Measurements from ENCODE around the gene TUBGCP3.
"Not testable (repeated sequence)": the region's sequence is repeated elsewhere in the genome, so short reads cannot be mapped to it uniquely, and the experiment has no call there.

The TUBGCP3 gene, protein sequence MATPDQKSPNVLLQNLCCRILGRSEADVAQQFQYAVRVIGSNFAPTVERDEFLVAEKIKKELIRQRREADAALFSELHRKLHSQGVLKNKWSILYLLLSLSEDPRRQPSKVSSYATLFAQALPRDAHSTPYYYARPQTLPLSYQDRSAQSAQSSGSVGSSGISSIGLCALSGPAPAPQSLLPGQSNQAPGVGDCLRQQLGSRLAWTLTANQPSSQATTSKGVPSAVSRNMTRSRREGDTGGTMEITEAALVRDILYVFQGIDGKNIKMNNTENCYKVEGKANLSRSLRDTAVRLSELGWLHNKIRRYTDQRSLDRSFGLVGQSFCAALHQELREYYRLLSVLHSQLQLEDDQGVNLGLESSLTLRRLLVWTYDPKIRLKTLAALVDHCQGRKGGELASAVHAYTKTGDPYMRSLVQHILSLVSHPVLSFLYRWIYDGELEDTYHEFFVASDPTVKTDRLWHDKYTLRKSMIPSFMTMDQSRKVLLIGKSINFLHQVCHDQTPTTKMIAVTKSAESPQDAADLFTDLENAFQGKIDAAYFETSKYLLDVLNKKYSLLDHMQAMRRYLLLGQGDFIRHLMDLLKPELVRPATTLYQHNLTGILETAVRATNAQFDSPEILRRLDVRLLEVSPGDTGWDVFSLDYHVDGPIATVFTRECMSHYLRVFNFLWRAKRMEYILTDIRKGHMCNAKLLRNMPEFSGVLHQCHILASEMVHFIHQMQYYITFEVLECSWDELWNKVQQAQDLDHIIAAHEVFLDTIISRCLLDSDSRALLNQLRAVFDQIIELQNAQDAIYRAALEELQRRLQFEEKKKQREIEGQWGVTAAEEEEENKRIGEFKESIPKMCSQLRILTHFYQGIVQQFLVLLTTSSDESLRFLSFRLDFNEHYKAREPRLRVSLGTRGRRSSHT

GRCh38 chr13:112587764-112588489 is at the start of gene TUBGCP3:
TSS of gene TUBGCP3 (minus strand) at chr13:112588153. CDS start at chr13:112587980, 173 bp downstream.
- peak within 1 kb of the TSS; percentile 98 to 100 for H3K4me3 ChIP-seq (replicated peaks in 1 of 2; ENCODE audit: low read depth in 2 of 2, low read length in 2 of 2)
- TF ChIP-seq, protein P1, sequence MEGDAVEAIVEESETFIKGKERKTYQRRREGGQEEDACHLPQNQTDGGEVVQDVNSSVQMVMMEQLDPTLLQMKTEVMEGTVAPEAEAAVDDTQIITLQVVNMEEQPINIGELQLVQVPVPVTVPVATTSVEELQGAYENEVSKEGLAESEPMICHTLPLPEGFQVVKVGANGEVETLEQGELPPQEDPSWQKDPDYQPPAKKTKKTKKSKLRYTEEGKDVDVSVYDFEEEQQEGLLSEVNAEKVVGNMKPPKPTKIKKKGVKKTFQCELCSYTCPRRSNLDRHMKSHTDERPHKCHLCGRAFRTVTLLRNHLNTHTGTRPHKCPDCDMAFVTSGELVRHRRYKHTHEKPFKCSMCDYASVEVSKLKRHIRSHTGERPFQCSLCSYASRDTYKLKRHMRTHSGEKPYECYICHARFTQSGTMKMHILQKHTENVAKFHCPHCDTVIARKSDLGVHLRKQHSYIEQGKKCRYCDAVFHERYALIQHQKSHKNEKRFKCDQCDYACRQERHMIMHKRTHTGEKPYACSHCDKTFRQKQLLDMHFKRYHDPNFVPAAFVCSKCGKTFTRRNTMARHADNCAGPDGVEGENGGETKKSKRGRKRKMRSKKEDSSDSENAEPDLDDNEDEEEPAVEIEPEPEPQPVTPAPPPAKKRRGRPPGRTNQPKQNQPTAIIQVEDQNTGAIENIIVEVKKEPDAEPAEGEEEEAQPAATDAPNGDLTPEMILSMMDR (IDR thresholded peaks at IDR 0.05; ENCODE audit: low read depth, low read length): no peak
- DNase-seq (ENCODE audit: low read depth in 2 of 2): peak; percentile 82 to 86

DNA sequence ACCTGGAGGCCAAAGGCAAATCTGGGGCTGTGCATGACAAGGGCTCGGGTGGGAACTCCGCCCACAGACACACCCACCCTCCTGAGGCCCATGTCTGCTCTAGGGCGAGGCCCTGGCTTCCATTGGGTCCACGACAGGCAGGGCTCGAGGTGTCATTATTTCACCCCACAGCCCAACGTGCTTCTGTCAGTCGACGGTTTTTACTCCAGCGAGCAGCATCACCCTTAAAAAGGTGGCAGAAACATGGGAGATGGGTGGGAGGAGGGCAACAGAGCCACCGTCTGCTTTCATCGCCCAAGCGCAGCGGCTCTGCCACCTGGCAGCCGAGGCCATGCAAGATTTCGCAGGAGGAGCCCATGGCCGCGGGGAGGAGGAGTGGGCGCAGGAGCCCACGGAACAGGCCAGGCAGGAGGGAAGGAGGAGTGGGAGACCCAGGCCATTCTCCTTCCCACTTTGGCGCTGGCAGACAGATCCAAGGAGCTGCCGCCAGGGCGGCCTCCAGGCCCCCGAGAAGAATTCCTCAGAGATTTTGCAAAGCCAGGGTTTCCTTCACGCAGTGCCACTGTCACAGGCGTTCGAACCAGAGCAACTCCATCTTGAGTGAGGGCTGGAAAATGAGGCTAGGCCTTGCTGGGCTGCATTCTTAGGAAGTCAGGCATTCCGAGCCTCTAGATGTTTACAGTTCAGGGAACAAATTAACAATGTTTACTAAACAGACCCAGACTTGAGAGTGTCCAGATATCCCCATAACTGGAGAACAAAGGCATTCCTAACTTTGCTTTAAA is 49.3 kb upstream of the TUBGCP3 start:
- no peak overlapping the region for H3K4me3 ChIP-seq (replicated peaks in 1 of 2; ENCODE audit: low read depth in 2 of 2, low read length in 2 of 2)
- DNase-seq (ENCODE audit: low read depth in 2 of 2): no peak

GRCh38 chr13:112636401-112636975 is 48.5 kb upstream of the TUBGCP3 start:
- TF ChIP-seq, protein P1 (IDR thresholded peaks at IDR 0.05; ENCODE audit: low read depth, low read length): no peak
- no peak overlapping the region for H3K4me3 ChIP-seq (replicated peaks in 1 of 2; ENCODE audit: low read depth in 2 of 2, low read length in 2 of 2)
- no peak for DNase-seq (ENCODE audit: low read depth in 2 of 2)

More for the DNA sequence above, 49.3 kb upstream of the TUBGCP3 start:
- TF ChIP-seq, protein P1 (IDR thresholded peaks at IDR 0.05; ENCODE audit: low read depth, low read length): no peak

GRCh38 chr13:112635323-112635722 is 47.4 kb upstream of the TUBGCP3 start:
- no peak overlapping the region for H3K4me3 ChIP-seq (replicated peaks in 1 of 2; ENCODE audit: low read depth in 2 of 2, low read length in 2 of 2)
- TF ChIP-seq, protein P1 (IDR thresholded peaks at IDR 0.05; ENCODE audit: low read depth, low read length): no peak
- DNase-seq (ENCODE audit: low read depth in 2 of 2): no peak

DNA sequence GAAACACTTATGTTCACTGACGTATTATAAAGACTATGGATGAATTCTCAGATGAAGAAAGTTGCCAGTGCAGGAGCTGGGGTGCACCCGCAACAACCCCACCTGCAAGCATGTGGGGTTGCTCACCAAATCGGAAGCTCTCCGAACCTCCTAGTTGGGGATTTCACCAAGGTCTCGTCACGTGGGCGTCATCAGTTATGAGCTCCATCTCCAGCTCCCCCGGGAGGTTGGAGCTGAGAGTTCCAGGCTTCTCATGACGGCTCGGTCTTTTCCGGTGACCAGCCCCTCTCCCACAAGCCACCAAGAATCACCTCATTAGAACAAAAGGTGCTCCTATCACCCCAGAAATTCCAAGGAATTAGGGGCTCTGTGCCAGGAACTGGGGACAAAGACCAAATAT is 46.1 kb upstream of the TUBGCP3 start:
- H3K4me3 ChIP-seq (replicated peaks in 1 of 2; ENCODE audit: low read depth in 2 of 2, low read length in 2 of 2): no peak overlapping the region
- TF ChIP-seq, protein P1 (IDR thresholded peaks at IDR 0.05; ENCODE audit: low read depth, low read length): no peak
- DNase-seq (ENCODE audit: low read depth in 2 of 2): peak in 1 of 2 donors; percentile 10

DNA sequence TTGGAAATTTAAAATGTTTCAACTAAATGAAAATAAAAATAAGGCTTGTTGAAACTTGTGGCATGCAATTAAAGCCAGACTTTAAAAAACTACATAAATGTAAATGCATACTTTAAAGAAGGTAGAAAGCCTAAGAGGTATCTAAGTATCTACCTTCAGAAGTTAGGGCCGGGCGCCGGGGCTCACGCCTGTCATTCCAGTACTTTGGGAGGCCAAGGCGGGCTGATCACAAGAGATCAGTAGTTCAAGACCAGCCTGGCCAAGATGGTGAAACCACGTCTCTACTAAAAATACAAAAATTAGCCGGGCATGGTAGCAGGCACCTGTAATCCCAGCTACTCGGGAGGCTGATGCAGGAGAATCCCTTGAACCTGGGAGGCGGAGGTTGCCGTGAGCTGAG is 42.3 kb upstream of the TUBGCP3 start:
- not testable (repeated sequence) for H3K4me3 ChIP-seq (replicated peaks in 1 of 2; ENCODE audit: low read depth in 2 of 2, low read length in 2 of 2); DNase-seq (ENCODE audit: low read depth in 2 of 2)

Measured in cardiac fibroblast (primary cell).